ENCODE data around the gene MEX3B.
A peak's percentile ranks its signal among the peaks of the same experiment; 100 is the strongest.
"Not testable (repeated sequence)": the region's sequence is repeated elsewhere in the genome, so short reads cannot be mapped to it uniquely, and the experiment has no call there.

Gene MEX3B

DNA sequence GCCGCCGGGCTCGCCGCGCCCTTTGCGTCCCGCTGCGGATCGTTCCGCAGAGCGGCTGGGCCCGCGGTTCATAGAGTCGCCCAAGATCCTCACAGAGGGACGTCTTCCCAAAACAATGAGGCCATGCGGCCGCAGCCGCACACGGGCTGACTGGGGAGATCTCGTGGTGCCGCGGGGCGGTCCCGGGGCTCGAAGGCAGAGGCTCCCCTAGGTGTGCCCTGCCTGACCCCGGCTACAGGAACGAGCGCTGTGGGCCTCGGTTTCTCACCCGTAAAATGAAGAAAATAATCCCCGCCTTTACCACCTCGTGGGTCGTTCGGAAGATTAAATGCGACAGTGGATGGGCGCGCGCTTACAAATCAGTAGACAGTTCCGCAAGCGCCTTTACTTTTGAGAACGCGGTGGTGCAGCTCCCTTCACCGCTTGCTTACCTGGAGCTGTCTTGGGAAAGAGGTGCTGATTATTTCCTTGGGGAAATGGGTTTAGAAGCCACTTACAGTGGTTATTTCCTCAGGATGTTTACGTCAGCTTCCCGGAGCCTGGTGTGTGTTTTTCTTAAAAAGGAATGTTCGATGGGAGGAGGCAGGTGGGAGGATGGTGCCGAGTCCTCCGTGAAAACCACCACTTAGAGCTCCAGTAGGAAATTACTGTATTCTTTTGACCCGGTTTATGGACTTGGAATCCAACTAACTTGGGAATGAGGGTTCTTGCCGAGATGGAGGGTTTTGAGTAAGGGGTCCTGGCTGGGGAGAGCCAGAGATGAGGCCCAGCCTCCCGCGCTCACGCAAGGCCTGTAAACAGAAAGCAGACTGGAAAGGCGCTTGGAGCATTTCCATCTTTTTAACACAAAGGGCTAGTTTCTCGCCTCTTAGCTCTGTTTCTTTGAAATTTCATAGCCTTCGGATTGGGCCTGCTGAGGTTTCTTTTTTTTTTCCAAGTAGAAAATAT, 1.9 kb upstream of the MEX3B start:
- DNase-seq = no peak

DNA sequence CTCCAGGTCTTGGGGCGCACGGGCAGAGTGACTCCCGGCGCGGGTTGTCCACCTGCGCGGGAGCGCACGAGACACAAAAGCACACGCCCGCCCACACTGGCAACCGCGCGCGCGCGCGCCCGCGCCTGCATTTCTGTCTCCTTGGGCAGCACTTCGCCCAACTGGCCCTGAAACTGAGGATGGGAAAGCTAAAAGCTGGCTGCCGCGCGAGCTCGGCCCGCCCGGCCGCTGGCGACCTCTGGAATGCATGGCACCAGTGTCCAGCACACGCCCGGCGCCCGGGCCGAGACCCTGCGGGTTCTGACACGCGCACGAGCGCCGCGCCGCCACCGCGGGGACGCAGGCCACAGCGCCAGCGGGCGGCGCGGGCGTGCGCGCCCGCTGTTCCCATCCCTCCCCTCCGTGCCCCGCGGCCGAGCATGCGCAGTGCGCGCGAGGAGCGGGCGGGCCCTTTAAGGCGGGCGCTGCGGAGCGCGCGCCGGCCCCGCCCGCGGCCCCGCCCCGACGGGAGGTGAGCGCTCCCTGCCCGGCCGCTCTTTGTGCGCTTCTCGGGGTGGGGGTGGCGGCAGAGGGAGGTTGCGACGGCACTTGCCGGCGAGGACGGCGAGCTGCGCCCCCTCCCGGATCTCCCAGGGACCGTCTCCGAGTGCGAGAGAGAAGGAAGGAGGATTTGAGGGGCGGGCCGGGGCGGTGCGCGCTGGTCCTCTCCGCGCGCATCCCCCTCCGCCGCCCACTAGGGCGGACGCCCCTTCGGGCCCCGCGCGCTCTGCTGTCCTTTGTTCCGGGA, 1.0 kb upstream of the MEX3B start:
- peak; percentile 93 for DNase-seq

DNA sequence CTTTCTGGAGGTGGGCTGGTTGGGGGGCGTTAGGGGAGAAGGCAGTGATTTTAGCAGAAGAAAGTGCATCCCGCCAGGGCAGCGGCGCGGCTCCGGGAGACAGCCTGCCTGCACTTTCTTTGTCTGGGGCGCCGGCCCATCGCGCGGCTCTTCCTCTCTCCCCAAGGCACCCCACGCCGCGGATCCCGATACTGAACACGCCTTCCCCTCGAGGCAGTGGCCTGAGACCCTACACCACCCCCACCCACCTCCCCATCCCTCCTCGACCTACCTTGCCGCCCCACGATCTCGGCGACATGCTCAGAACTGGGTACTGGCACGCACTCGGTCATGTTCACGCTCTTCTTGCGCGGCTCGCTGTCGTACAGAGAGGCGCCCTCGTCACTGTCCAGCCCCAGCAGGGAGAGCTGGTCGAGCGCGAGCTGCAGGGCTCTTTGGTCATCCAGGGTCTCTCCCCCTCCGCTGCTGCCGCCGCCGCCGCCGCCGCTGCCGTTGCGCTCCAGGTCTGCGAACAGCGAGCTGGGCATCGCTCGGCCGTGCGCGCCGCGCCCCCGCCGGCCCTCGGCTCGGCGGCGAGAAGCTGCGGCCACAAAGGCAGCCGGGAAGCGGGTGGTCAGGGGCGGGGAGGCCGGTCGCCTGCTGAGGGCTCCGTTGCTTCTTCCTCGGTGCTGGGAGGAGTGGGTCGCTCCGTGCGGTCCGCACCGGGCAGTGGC, 483 bp downstream of the MEX3B start:
- no peak for DNase-seq

DNA sequence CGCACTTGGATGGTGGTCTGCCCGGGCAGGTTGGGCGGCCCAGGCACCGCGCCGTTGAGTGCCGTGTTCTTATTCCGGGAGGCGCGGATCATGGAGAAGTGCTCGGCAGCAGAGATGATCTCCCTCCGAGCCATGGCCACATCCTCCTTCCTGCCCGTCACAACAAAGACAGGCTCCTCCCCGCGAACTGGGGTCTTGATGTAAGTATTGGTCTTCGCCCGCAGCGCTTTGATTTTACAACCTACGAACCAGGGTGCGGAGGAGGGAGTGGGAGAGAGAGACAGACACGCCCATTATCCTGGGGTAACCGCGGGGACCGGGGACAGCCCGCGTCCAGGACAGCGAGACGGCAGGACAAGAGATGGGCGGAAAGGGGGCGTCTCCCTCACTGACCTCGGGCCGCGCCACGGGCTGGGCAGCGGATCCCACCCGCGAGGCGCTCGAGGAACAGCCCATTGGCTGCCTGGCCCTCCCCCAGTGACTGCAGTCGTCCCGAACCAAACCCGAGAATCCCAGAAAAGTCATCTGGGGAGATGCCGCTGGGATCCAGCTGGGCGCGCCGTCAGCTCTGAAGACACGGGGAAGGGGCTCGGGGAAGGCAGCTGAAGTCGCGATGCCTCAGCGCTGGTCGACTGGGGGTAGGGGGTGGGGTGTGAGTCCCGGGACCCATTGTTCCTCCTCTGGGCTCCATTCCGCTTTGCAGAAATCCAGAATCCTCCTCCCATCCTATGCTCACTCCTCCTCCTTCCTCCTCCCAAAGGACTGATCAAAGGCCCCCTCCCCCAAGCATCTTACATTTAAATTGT, 1.2 kb downstream of the MEX3B start:
- DNase-seq = peak; percentile 31

DNA sequence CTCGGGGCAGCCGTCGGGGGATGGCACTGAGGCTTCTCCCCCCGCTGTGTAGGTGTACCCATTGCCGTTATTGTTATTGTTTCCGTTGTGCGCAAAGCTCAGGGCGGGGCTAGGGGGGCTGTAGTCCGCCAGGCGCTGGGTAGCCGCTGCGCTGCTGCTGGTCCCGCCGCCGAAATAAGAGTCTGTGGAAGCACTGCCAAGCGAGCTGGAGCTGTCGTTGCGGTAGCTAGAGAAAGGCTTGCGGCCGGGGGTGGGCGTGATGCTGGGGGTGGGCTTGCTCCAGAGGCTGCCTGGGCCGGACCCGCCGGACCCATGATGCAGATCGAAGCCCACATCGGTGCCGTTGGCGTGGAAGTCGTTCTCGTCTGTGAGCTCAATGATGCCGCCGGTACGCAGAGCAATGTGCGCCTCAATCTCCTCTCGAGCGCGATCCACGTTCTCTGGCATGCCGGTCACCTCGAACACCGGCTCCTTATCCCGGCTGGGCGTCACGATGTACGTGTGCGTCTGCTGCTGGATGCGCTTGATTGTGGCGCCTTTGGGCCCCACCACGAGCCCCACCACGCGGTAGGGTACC, 1.9 kb downstream of the MEX3B start:
- DNase-seq = no peak

DNA sequence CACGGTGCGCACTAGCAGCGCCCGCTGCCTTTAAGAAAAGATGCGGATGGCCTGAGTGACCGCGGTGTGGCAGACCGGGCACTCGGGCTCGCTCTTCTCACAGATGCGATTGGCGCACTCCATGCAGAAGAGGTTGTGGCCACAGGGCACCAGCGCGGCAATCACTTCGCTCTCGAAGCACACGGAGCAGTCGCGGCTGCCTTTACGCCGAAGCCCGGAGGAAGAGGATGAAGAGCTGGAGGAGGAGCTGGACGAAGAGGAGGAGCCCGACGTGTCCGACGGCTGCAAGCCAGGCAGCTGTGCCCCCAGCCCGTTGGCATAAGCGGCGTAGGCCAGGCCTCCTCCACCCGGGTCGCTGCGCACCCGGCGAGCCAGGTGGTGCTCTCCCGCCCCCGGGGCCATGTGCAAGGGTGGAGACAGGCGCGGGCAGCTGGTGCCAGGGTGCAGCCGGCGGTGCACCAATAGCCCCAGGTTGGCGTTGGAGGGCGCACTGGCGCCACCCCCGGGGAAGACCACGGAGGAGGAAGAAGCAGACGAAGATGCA, 2.6 kb downstream of the MEX3B start:
- DNase-seq = no peak

DNA sequence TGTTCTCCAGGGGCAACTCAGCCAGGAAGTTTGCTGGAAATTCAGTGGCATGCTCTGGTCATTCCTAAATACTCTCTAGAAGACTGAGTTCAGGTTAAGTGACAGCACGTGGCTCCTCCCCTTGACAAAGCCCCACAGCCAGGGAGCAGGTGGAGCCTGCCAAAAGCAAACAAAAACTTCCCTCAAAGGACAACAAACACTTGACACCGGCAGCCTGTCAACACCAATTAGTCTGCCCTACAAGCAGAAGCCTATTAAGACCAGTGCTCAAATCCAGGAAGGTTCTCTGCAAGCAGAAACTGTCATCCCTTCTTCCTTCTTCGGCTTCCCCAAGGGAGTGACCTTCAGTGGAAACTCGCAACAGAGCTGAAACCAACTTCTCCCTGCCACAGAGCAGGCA, 5.0 kb downstream of the MEX3B start:
- no peak for DNase-seq

DNA sequence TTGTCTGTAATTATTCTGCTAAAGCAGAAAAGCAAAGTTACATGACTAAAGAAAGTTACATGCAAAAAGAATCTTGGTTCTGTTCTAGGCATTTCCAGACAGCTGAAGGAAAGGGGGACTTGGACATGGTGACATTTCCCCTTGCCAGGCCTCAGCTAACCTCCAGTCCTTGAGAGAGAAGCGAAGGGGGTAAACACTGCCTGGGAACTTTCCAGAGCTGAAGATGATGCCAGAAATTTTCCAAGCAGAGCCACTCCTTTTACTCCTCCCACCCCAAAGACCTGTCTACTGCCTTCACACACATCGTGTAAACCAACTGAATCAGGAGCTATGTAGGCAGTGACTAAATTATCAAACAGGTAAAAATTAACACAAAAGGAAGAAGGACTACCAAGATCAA, 5.4 kb downstream of the MEX3B start:
- no peak for DNase-seq

DNA sequence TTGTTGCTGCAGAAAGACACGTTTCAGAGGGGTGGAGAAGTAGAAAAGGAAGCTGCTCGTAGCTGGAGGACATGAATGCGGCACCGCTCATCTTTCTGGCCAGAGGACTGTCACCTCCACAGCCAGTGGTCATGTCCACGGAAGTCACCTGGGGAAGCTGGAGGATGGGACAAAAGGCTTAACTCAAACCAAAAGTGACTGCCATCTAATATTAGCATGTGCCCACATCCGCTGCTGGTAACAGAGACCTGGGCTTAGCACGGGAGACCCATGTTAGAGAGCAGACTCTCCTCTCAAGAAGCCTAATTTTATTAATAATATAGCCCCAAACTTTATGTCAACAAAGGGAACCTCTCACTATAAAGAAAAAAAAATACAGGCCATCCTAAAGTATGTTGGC, 5.9 kb downstream of the MEX3B start:
- DNase-seq = no peak

DNA sequence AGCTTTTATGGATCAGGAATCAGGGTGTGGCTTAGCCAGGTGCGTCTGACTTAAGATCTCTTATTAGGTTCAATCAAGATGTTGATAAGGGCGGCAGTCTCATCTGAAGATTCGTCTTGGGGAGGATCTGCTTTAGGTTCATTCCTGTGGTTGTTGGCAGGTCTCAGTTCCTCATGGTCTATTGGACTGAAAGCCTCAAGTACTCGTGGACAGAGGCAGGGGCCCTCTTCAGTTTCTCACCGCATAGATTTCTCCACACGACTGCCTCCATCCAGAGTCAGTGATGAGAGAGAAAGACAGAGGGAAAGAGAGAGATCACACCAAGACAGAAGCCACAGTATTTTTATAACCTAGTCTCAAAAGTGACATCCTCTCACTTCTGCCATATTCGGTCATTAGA, 9.4 kb downstream of the MEX3B start:
- DNase-seq = no peak

DNA sequence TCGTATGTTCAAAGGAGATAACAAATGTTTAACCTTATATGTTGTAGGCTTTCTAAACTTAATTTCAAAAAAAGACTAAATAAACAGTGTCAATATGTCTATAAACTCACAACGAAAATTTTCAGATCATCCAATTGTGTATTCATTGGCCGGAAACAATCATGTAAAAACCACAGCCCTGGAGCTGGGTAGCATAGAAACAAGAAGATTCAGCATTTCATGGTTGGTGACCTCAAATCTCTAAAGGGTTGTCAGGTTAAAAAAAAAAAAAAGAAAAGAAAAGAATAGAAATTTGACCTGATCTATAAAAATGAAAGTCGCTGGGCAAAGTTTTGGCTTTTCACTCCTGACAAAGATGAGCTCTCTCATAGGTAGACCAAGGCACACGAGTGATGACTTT, 13.9 kb downstream of the MEX3B start:
- DNase-seq = no peak

DNA sequence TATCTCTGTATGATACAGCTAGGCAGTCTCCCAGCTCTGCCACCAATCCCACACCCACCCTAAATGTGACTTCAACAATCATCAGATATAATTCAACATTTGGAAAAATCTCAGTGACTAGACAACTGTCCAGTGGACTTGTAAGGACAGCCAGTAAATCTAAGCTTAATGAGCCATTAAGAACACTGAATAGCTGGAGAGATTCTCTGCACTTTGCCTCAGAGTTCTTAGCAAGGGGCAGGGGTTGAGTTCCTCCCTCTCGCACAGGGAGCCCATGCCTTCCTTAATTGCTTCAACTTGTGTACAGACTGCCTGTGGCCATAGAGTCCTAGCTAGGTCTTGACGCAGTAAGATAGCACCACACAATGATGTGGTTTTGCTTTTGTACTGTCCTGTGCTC, 15.6 kb downstream of the MEX3B start:
- no peak for DNase-seq

DNA sequence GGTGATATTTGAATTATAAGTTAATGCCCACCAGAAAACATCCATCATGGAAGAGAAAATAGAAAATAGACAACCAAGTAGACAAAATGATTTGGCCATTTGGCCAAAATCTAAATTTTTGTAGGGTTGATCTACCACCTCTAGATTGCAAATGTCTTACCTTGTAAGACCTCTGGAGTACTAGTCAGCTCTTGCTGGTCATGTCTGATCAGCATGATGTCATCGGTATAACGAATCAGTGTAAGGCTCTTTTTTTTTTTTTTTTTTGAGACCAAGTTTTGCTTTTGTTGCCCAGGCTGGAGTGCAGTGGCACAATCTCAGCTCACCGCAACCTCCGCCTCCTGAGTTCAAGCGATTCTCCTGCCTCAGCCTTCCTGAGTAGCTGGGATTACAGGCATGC, 17.7 kb downstream of the MEX3B start:
- DNase-seq = not testable (repeated sequence)

DNA sequence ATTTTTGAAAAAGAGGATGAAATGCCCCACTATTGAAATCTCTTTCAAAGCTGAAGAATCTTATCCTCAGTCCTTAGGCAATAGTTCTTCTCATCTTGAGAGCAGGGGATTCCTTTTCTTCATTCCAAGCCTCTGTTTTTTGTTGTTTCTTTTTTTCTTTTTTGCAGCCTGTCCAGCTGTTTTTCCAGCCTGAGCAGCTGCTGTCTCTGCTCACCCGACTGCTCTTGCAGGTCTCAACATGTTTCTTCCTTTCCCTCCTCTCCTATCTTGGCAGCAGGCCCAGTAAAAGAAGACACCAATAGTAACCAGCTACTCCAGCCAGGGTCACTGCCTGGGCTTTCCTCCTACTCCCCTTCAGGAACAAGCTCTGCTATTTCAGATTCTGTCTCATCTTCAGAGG, 23.8 kb downstream of the MEX3B start:
- DNase-seq = no peak

DNA sequence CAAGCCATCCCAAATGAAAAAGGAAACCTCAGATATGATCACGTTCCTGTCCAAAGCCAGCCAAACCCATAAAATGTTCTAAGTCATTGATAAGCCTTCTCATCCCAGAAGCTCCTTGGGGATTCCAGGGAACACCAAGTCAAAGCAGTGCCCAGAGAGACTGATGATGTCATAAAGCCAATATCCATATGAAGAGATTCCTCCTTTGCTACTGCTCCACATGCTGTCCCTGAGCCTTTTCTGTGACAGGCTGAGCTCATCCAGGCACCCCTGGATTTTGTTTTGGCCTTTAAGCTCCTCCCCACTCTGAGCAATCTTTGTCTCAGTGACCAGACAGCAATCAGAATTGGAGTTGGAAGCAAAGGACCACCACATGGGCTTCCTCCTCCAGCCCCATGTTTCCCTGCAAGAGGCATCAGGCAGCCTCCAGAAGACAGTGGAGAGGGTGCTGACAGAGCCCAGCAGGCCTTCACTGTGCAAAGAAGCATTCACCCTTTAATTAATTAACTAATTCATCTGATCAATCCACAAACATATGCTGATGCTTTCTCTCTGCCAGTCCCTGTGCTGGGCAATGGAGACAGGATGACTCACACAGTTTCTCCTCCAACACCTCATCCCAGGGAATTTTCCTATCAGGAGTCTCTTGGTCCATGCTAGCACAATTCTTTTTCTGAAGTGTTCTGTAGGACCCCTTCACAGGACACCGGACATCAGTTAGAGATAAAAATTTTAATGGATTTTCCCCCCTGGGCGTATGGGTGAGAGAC, 25.0 kb downstream of the MEX3B start:
- DNase-seq = no peak

DNA sequence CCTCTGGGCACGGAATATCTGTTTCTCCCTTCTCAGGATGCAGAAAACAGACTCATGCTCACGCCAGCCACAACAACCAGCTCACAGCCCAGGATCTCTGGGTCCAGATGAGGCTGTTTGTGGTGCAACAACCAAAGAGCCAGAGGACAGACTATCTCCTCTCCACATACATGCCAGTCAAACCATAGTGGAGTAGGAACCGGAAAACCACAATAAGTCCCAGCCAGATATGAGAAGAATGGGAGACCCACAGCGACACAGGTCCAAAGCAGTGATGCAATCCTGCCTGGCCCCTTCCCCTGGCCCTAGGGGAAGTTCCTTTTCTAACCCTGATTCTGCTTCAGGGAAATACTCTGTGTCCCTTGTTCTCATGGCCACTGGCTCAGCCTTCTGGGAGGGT, 27.6 kb downstream of the MEX3B start:
- DNase-seq = no peak

DNA sequence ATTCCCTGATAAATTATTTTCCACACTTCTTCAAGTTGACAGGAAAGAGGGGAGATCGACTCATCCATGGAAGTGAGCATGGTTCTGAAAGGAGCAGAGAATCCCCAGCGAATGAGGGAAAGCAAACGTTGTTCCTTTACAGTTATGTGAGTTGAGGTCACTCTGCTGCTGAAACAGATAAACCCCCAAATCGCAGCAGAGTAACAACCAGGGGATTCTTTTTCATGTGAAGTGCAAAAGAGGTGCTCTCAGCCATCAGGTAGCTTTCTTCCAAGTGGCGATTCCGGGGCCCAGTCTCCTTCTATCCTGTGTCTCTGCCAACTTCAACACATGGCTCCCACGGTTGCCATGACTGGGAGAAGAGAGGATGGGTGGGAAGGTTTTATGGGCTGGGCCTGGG, 28.2 kb downstream of the MEX3B start:
- DNase-seq = no peak

DNA sequence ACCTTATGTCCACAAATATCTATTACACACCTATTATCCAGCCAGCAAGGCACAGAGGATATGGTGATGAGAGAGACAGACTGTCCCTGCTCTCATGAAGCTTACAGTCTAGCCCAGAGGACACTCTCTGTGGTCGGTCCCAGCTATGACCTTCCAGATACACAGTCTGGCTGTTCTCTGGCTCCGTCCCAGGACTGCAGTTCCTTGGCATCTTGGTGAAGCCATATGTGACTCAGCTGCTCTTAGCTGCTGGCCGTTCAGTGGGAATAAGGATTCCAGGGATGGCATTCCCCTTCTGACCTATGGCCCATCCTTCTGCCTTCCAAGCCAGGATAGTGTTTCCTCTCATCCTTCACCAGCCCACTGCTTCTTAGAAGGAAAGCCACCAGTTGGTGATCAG, 30.8 kb downstream of the MEX3B start:
- no peak for DNase-seq

DNA sequence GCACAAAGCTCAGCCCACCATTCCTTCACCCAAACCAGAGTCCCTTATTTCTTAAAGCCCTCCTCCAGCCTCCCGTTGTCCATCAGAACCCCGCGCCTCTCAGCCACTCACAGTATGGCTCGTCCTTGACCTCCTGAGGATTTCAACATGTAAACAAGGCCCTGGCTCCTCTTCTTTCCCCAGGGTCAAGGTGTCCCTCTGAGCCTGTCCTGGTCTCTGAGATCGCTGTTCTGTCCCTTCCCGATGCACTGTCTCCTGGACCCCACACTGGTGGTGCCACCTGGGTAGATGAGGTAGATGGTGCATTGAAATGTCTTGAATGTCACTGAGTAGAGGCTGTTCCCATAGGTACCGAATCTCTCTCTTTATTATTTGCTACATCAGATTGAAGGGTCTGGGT, 32.9 kb downstream of the MEX3B start:
- DNase-seq = no peak

DNA sequence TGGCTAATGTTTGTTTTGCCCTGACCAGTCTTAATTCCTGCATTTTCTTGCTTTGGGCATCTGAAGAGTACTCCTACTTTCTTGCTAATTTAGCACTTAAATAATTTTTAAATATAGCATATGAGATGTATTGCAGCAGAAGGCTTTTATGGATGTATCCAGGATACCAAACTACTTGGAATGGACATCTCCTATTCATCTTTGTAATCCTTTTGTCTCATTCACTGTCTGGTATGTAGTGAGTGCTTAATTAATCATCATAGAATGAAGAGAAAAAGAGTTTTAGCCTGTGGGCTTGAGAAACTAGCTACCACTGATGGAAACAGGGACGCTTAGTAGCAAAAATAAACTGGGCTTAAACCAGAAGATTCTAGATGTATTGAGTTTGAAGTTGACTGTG, 40.6 kb downstream of the MEX3B start:
- no peak for DNase-seq

DNA sequence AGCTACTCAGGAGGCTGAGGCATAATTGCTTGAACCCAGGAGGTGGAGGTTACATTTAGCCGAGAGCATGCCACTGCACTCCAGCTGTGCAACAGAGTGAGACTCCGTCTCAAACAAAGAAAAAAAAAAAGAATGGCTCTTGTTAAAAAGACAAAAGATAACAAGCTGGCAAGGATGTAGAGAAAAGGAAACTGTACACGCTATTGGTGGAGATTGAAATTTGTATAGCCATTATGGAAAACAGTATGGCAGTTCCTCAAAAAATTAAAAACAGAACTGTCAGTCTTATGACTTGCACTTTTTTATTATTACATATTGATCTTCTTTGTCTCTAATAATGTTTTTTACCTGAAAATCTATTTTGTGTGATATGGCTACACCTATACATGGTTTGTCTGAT, 41.9 kb downstream of the MEX3B start:
- no peak for DNase-seq

Data from activated CD4-positive, alpha-beta T cell treated with anti-CD3 and anti-CD28 coated beads, Interleukin-2, Interleukin-6, amounts not matched to agents 100 ng/mL and 50 ng/mL, durations not matched to agents 16 hours and 8 hours (primary cell).